Astrocyte of the cerebellum (primary cell): ENCODE measurements around the gene FAM168A.

ENCODE experiments used
- DNase-seq: peaks from one replicate; pipeline ENCODE4 v3.0.0-alpha.2; 2011; ENCODE audit warnings: low read depth
- H3K4me3 ChIP-seq: 2 replicates; pipeline ENCODE4 v1.5.1; 2011; ENCODE audit warnings: mild to moderate bottlenecking, low read depth, low read length, moderate library complexity
- in situ Hi-C: cut with HindIII; loops from 2 replicates; pipeline ENCODE4 v1.10.0; 2017; ENCODE audit warnings: low sequenced_read_pairs
- TF ChIP-seq, protein P1 (sequence below): IDR thresholded peaks from 2 replicates; pipeline ENCODE4 v1.5.1; 2012; ENCODE audit warnings: low read length, low read depth, moderate library complexity, mild to moderate bottlenecking; ENCODE audit errors: missing control alignments

The FAM168A gene

DNA sequence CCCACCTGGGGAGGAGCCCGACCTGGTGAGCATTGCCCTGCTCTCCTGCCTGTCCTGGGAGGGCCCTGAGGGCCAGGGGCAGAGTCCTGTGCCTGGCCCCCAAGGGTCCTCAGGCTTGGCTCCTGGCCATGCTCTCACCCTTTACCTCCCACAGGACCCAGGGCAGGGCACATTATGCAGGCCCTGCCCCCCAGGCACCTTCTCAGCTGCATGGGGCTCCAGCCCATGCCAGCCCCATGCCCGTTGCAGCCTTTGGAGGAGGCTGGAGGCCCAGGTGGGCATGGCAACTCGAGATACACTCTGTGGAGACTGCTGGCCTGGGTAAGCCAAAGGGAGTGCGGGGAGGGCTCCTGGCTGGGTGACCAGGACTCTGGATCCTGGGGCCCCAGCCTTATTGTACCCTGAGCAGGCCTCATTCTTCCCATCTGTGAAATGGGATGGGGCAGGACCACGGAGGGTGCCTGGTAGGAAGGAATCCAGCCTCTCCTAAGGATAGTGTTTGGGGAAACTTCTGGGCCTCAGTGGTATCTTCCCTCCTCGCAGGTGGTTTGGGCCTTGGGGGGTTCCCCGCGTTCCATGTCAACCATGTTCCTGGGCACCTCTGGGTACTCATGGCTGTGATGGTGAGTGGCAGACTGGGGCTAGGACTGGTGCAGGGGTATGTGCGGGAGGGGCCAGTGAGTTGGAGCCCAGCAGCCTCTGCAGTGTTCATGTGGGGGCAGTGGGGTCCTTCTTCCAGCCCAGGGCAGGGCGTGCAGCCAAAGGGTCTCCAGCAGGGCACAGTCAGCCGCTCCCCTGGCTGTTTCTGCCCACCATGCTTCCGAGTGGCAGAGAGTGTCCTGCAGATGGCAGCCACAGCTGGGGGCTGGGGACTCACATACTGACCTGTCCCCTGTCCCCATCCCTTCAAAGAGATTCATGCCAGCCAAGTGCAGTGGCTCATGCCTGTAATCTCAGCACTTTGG is 207.0 kb downstream of the FAM168A start:
- no peak overlapping the region for H3K4me3 ChIP-seq
- no peak for DNase-seq
- in situ Hi-C loops: no loop called here
- TF ChIP-seq, protein P1, sequence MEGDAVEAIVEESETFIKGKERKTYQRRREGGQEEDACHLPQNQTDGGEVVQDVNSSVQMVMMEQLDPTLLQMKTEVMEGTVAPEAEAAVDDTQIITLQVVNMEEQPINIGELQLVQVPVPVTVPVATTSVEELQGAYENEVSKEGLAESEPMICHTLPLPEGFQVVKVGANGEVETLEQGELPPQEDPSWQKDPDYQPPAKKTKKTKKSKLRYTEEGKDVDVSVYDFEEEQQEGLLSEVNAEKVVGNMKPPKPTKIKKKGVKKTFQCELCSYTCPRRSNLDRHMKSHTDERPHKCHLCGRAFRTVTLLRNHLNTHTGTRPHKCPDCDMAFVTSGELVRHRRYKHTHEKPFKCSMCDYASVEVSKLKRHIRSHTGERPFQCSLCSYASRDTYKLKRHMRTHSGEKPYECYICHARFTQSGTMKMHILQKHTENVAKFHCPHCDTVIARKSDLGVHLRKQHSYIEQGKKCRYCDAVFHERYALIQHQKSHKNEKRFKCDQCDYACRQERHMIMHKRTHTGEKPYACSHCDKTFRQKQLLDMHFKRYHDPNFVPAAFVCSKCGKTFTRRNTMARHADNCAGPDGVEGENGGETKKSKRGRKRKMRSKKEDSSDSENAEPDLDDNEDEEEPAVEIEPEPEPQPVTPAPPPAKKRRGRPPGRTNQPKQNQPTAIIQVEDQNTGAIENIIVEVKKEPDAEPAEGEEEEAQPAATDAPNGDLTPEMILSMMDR: no peak

DNA sequence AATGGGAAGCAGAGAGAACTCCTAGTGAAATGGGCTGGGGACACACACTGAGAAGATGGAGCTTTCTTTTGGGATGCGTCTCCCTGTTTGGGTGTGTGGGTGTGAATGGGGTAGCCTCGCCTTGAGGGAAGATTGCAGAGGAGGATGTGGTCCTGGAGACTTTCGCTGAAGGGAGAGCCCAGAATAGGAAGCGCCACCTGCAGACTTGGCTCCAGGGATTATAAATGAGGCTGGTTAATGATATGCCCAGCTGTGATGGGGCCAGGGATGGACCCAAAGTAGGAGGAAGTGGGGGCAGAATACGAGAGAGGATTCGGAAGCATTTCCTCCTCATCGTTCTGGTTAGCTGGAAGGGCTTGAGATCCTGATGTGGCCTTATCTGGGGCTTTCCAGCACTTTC is 208.0 kb downstream of the FAM168A start:
- in situ Hi-C loops: no loop called here
- TF ChIP-seq, protein P1: no peak
- no peak overlapping the region for H3K4me3 ChIP-seq
- DNase-seq: no peak

DNA sequence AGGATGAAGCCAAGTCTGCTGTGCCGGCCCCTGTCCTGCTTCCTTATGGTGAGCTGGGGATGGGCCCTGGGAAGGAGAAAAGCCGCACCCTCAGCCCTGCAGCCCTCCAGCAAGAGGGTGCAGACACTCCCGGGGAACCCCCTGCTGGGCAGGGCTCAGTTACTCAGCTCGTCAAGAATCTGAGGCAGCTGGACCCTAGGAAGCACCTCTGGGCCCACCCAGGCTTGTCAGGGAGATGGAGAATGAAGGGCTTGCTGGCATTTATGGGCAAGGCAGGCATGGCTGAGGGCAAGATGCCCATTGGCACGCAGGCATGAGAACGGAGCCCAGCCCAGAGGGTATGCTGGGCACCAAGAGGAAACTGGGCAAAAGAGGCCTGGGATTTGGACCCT is 208.8 kb downstream of the FAM168A start:
- in situ Hi-C loops: no loop called here
- DNase-seq: no peak
- no peak overlapping the region for H3K4me3 ChIP-seq
- TF ChIP-seq, protein P1: no peak

DNA sequence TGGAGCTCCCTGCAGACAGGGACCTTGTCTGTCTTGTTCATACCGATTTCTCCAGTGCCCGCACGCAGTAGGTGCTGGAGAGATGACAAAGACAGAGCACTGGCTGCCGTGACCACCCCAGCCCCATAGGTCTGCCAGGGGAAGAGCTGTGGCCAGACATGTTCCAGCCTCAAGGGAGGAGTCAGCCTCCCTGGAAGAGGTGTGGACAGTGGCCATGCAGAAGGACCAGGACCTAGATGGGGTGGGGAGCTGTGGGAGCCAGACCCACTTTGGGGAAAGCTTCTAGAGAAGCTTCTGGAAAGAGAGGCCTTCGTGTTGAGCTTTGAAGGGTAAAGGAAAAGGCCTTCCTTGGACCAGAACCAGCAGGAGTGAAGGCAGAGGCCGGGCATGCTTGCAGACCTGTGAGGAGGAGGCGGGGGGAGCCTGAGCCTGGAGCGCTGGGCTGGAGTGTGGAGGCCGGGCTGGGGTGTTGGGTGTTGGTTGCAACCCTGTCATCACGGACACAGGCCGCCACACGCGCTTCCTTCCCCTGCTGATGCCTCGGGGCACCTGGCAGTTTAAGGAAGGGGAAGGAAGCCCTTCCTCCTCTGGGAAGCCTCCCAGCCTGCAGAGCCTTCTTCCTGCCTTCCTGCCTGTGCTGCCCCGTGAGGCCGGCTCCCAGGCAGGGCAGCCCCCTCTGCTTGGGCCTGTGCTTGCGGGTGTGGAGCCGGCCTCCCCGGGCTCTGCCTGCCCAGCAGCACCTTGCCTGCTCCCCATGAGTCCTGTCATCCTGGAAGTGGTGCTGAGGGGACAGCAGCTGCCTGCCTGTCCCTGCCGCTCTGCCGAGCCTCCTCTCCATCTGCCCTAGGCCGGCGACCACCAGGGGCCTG is 209.4 kb downstream of the FAM168A start:
- in situ Hi-C loops: no loop called here
- TF ChIP-seq, protein P1: no peak
- no peak for DNase-seq
- H3K4me3 ChIP-seq: no peak overlapping the region

DNA sequence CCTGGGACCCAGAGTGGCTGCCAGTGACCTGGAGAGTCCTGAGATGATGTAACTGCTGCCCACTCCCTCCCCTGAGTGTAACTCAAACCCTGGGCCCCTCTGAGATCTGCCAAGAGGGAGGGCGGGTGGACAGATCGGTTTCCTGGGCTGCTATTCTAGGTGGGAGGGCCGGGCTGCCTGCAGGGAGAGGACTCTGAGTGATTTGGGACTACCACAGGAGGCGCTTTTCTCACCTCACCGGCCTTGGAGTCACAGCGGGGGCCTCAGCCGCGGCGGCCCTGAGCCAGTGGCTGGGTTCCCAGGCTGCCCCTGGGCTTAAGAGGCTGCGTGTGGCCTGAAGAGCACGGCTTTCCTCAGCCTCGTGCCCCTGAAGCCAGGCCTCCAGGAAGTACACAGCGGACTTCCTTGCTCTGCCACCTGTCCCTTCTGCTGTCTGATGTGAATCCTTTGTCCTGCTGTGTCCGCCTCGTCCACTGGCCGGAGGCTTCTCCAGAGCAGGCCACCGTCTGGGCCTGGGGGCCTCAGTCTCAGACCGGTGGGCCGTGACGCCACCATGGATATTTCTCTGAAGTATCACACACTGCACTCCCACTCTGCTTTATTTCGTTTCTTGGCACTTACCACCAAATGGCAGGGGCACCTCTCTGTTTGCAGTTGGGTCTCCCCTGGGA is 210.2 kb downstream of the FAM168A start:
- in situ Hi-C loops: no loop called here
- DNase-seq: no peak
- H3K4me3 ChIP-seq: no peak overlapping the region
- TF ChIP-seq, protein P1: peak; percentile 15

DNA sequence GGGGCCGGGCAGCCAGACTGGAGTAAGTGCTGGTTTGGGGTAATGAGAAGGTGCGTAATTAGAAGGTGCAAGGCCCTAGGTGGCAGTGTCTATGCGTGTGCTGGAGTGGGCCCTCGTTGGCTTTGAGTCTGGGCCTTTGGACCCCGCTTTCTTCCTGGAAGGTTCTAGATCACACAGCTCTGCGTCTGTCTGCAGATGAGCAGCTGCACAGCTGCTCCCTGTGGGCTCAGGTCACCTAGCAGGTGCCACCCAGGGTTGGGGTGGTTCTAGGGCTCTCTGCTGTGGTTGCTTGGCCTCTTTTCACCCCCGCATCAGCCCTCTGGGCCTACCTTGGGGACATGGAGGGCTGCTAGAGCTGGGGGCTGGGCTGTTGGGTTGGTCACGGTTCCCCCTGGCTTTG is 211.4 kb downstream of the FAM168A start:
- no peak for DNase-seq
- in situ Hi-C loops: no loop called here
- TF ChIP-seq, protein P1: no peak
- no peak overlapping the region for H3K4me3 ChIP-seq
